KOPT-K1 (cell line): Measurements from ENCODE around the gene RPLP2.

Experiments used
- H3K27ac ChIP-seq: fragments of 200-600 bp; sonication (generic); 2 replicates; pipeline ENCODE4 v1.5.1; 2016; ENCODE audit warnings: antibody characterized with exemption, mild to moderate bottlenecking, low read depth, low read length; ENCODE audit not compliant: poor library complexity, severe bottlenecking
- H3K36me3 ChIP-seq: fragments of 200-600 bp; sonication (generic); 2 replicates; pipeline ENCODE4 v1.5.1; 2017; ENCODE audit warnings: antibody characterized with exemption, mild to moderate bottlenecking, low read length, moderate library complexity; ENCODE audit not compliant: insufficient read depth
- H3K9me3 ChIP-seq: fragments of 200-600 bp; sonication (generic); 2 replicates; pipeline ENCODE4 v1.5.1; 2017; ENCODE audit warnings: antibody characterized with exemption, low read length, mild to moderate bottlenecking; ENCODE audit not compliant: insufficient read depth, poor library complexity, severe bottlenecking

The RPLP2 gene

DNA sequence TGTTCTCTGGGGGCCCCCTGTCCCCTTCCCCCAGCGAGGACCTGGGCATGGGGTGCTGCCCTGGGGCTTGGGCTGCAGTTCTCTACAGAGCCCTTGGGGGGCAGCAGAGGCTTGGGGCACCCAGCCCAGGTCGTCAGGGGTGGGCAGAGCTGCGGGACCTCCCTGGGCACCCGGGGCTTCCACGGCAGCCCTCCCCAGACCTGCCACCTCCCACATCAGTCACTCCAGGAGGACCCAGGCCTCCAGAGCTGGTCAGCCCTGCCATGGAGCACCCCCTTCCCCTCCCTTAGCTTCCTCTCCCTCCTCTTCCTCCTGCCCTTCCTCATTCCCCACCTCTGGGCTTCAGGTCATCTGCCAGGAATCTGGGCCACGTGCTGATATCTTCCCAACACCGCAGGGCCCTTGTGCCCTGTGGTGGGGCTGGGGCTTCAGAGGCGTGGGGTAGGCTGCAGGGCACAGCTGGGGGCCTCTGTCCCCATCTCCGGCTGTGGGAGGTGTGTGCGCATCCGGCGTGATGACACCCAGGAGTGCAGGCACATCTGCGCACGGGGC is 38.7 kb downstream of the RPLP2 start:
- Histone ChIP-seq H3K36me3 (no peaks in the 10 kb centered on the region), H3K9me3 (no peaks in the 10 kb centered on the region), H3K27ac (no peak overlapping the region)

DNA sequence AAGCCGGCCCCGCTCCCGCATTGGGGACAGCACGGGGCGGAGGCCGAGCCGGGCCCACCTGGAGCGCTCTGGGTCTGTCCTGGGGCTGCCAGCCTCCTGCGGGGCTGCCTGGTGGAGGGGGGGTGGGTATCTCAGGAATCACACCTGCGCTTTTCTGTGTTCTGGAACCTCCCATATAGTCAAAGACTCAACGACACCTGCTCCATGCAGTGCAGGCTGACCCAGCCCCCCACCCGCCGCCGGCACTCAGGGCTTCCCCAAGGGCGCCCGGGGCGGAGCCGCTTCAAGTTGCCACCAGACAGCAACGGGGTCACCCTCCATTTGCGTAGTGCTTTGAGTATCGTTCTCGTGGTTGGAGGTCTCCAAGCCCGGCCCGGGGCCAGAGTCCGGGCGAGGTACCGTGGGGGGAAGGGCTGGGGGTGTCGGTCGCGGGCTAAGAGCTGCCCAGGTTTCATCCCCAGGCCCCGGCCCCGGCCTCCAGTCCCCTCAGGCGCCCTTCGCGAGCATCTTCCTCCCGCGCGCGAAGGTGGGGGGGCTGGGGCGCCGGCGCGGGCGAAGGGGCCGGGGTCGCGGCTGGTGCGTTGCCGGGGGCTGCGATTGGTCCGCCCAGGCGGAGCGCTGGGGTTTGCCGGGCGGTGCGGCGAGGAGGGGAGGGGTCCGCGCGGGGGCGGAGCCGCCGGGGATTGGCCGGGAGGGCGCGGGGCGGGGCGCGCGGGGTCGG is 39.5 kb downstream of the RPLP2 start:
- no peak overlapping the region for H3K27ac ChIP-seq
- no peaks in the 10 kb centered on the region for H3K36me3 ChIP-seq
- no peaks in the 10 kb centered on the region for H3K9me3 ChIP-seq

DNA sequence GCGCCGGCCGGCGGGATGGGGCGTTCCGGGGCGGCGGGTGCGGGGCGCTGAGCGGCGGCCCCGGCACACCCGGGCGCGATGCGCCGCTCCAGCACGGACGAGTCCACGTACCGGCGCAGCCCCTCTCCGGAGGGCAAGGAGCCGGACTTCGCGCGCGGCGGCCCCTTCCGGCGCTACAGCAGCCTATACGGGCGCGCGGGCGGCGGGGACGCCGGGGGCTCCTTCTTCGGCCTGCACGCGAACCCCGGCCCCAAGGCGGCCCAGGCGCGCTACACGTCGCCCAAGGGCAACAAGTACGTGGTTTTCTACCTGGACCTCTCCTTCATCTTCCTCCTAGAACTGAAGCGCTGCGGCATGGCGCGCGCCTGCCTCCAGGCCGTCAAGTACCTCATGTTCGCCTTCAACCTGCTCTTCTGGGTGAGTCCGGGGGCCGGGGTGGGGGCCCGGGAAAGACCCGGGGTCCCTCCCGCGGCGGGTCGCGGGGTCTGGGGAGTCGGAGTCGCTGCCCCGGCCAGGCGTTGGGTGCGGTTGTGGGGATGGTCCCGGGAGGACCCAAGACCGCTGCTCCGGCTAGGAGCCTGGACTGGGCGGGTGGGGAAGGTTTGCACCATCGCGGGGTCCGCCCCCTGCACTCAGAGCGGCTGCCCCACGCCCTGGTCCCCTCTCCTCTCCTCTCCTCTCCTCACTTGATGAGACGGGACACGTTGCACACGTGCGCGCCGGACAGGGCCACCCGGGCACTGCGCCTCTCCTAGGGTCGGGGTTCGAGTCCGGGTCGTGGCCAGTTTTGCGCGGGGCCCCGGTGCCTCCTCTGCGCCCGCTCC is 40.4 kb downstream of the RPLP2 start:
- Histone ChIP-seq H3K27ac (no peak overlapping the region), H3K36me3 (no peaks in the 10 kb centered on the region), H3K9me3 (no peaks in the 10 kb centered on the region)

DNA sequence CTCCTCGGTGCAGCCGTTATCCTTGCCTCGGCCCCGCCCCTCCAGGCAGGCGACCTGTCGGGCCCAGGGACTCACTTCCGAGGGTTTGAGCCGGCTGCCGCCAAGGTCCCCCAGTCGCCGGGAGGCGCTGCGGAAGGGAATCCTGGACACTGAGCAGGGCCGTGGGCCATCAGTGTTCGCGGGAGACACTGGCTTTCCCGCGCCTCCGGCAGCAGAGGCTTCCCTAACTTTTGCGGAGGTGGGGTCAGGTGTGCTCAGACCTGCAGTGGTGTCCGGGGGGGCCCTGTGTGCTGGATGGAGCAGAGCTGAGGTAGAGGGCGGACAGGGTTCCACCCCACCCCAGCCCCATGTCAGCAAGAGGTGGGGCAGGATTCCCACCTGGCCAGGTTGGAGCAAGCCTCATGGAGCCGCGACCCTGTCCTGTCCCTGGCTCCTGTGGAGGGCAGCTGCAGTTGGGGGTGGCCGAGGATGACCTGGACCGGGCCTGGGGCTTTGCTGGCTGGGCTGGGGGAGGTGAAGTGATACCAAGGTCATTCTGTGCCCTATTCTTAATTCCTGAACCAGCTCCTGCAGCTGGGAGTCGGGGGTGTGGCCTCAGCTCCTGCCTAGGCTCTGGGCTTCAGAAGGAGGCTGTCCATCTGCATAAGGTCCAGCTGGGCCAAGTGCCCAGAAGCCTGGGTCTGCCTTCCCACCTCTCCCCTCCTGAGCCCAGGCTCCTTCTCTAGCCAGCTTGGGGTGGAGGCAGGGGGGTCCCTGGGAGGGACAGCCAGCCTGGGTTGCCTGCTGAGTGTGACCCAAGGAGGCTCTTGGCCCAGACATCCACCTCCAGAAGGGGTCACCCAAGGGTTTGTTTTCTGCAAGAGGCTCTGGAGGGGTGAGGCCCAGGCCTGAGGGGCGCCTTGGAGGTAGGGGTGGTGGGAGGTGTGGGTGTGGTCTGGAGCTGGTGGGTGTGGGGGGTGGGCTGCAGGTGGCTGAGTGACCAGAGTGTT is 41.3 kb downstream of the RPLP2 start:
- H3K27ac ChIP-seq = no peak overlapping the region
- H3K36me3 ChIP-seq = no peaks in the 10 kb centered on the region
- no peaks in the 10 kb centered on the region for H3K9me3 ChIP-seq

DNA sequence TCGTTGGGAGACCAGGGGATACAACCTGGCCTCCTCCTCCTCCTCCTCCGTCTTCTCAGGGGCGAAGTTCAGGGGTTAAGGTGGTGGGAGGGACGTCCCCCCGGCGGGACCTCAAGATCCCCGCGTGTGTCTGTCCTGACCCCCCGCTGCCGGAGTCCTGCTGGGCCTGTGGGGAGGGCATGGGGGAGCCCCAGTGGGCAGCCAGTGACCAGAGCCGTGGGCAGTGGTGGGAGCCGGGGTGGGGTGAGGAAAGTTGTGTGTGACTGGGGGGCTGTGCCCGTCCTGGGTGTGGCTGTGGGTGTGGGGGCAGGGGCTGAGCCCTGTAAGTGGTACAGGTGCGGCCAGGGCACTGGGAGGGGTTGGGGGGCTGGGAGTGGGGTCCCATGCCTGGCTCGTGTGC is 43.0 kb downstream of the RPLP2 start:
- H3K9me3 ChIP-seq = no peaks in the 10 kb centered on the region
- no peaks in the 10 kb centered on the region for H3K36me3 ChIP-seq
- no peak overlapping the region for H3K27ac ChIP-seq

DNA sequence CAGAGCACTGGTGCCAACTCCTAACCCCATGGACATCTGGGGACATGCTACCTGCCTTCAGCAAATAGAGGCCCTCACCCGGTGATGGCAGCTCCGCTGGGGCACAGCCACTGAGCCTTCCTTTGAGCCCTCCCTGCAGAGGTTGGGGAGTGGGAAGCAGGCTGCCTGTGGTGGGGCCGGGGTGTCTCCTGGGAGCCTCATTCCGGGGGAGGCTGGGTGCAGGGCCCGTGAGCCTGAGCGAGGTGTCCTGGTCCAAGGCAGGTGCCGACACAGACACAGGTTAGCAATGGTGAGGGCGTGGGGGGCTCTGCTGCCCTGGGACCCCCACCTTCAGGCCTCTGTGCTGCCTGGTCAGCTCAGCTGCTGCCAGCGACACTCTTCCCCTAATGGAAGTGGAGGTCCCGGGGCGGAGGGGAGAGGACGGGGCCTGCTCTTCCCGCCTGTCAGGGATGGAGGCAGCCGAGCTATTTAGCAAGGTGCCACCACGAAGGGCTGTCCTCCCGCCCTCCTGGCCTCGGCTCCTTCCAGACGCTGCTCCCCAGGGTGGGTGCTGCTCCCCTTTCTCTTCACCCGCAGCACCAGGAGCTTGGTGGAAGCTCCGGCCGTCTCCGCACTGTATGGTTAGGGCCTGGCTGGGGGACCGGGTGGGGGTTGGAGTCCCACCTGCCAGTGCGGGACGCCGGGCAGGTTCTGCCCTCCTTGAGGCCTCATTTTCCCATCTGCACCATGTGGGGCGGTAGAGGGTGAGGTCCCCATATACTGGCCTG is 44.1 kb downstream of the RPLP2 start:
- H3K27ac ChIP-seq = no peak overlapping the region
- no peaks in the 10 kb centered on the region for H3K36me3 ChIP-seq
- H3K9me3 ChIP-seq = no peaks in the 10 kb centered on the region

DNA sequence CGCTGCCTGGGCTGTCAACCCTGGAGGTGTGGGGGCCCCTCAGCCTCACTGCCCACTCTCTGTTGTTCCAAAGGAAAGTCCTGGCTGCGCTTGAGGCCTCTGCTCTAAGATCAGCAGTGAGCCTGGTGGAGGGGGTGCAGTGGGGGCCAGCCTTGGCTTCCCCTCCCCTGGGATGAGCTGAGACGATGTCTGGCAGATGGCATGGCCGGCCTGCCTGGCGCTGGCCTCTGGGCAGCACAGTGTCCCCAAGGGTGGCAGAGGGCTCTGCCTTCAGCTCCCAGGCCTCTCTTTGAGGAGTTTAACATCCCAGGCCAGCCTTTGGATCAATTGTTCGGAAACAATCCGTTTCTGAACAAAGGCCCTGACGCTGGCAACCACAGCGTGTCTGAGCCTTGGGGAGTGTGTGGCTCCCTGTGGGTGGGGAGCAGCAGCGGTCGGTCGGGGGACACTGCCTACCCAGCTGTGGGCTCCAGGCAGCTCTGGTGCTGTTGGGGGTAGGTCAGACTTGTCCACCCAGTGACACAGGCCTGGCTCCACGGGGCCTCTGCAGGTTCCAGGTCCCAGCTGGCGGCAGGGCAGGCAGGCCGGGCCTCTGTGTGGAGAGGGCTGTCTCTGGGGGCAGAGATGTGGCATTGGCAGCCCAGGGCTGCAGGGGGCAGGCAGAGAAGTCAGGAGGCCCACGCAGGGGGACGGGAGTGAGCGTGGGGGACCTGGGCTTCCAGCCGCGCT is 45.0 kb downstream of the RPLP2 start:
- H3K36me3 ChIP-seq = no peaks in the 10 kb centered on the region
- H3K27ac ChIP-seq = no peak overlapping the region
- H3K9me3 ChIP-seq = no peaks in the 10 kb centered on the region

DNA sequence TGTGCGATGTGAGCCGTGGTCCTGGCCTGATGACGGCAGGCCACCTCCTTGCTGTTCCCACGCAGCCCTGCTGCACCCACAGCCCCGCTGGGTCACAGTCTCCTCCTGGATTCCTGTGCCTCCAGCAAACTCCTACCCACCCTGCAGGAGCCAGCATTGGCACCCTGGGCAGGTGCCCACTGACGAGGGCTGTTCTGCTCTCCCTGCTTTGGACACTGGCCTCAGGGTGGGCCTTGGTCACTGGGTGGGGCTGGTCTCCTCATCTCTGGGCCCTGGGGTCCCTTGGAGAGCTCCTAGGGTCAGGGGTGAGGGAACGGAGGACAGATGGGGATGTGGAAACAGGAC is 45.5 kb downstream of the RPLP2 start:
- Histone ChIP-seq H3K36me3 (no peaks in the 10 kb centered on the region), H3K27ac (no peak overlapping the region), H3K9me3 (no peaks in the 10 kb centered on the region)

DNA sequence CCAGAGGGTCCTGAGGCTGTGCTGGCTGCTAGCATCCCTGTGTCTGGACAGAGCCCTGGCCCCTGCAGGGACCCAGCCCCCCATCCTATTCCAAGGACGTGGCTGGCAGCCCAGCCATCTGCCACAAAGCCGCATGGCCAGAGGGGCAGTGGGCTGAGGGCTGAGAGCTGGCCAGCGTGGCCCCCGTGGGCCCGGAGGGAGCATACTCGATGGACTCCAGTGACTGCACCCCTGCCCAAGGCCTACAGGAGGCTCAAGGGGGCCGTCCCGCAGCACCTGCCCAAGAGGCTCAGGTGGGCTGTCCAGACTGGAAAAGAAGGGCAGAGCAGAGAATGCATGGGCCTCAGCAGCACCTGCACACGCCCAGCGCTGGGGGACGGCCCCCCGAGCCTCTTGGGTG is 46.0 kb downstream of the RPLP2 start:
- no peaks in the 10 kb centered on the region for H3K9me3 ChIP-seq
- H3K27ac ChIP-seq = no peak overlapping the region
- no peaks in the 10 kb centered on the region for H3K36me3 ChIP-seq

DNA sequence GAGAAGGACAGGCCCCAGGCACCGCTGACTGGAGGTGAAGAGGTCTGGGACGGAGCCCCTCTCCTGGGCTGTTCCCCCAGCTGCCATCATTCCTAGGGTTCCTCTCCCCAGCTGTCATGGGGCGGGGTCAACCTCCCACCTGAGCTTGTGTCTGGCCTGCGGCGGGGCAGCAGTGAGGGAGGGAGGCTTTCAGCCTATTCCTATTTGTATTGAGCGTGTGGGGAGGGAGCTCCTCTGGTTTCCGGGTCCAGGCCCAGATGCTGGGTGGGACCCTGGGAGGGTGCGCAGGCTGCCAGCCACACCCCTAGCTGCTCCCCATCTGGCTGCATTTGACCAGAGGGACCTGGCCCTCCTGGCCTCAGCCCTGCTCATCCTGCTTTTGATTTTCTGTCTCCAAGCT is 46.6 kb downstream of the RPLP2 start:
- H3K27ac ChIP-seq = no peak overlapping the region

DNA sequence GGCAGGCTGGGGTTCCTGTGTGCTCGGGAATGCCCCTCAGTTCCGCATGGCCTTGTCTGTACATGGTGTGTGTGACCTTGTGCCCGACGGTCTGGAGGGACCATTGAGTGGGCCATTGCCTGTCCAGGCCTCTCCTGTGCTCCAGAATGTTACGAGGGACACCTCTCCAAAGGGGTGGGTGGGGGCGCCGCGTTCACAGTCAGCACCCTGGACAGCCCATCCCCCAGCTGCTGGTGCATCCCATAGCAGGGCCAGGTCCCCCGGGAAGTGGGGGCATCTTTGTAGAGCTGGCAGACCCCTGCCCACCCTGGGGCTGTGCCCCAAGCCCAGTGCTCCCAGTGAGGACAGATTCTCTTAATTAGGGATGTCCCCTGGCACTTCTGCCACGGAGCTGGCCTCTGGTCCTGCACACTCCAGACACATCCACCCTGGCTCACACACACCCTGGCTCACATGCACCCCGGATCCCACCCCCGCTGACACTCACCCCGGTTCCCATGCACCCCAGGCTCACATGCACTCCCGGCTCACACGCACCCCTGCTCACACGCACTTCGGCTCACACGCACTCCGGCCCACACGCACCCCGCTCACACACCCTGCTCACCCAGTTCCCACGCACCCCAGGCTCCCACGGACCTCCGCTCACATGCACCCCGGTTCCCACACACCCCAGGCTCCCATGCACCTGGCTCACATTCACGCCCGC is 48.4 kb downstream of the RPLP2 start:
- H3K9me3 ChIP-seq = no peaks in the 10 kb centered on the region
- H3K27ac ChIP-seq = no peak overlapping the region

More for the DNA sequence above, 46.6 kb downstream of the RPLP2 start:
- H3K36me3 ChIP-seq = no peaks in the 10 kb centered on the region
- H3K9me3 ChIP-seq = no peaks in the 10 kb centered on the region

DNA sequence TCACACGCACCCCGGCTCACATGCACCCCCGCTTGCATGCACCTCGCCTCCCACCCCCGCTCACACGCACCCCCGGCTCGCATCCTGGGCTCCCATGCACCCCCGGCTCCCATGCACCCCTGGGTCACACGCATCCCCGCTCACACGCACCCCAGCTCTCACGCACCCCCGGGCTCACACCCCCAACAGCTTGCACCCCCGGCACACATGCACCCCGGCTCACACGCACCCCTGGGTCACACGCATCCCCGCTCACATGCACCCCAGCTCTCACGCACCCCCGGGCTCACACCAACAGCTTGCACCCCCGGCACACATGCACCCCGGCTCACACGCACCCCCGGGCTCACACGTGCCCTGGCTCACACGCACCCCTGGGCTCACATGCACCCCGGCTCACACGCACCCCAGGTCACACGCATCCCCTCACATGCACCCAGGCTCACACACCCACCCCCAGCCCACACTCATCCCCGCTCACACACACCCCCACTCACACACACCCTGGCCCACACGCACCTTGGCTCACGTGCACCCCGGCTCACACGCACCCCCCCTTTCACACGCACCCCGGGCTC is 49.1 kb downstream of the RPLP2 start:
- Histone ChIP-seq H3K9me3 (no peaks in the 10 kb centered on the region), H3K36me3 (no peaks in the 10 kb centered on the region), H3K27ac (no peak overlapping the region)

More for the DNA sequence above, 48.4 kb downstream of the RPLP2 start:
- H3K36me3 ChIP-seq = no peaks in the 10 kb centered on the region
